HepG2 (cell line): ENCODE data around the gene WFDC11.

Experiments used
- YY1 ChIP-seq: IDR thresholded peaks from 2 replicates; pipeline ENCODE4 v1.6.1; 2011; ENCODE audit warnings: low read length, low read depth, moderate library complexity, mild to moderate bottlenecking; ENCODE audit not compliant: insufficient read depth, insufficient replicate concordance
- ZNF160 ChIP-seq: sonication (generic); formaldehyde crosslinking; IDR thresholded peaks from 2 replicates; pipeline ENCODE4 v1.8.0; 2022; ENCODE audit warnings: mild to moderate bottlenecking, inconsistent platforms, missing genetic modification reagents
- ZNF253 ChIP-seq: sonication (generic); formaldehyde crosslinking; IDR thresholded peaks from 2 replicates; pipeline ENCODE4 v1.8.0; 2022; ENCODE audit warnings: mild to moderate bottlenecking, missing genetic modification reagents, borderline replicate concordance
- ZNF792 ChIP-seq: IDR thresholded peaks from 2 replicates; pipeline ENCODE4 v1.6.1; 2016
- TF ChIP-seq, protein P1 (sequence below): sonication (generic); formaldehyde crosslinking; IDR thresholded peaks from 2 replicates; pipeline ENCODE4 v1.5.0; 2020; ENCODE audit warnings: mild to moderate bottlenecking, missing genetic modification reagents, moderate library complexity

DNA sequence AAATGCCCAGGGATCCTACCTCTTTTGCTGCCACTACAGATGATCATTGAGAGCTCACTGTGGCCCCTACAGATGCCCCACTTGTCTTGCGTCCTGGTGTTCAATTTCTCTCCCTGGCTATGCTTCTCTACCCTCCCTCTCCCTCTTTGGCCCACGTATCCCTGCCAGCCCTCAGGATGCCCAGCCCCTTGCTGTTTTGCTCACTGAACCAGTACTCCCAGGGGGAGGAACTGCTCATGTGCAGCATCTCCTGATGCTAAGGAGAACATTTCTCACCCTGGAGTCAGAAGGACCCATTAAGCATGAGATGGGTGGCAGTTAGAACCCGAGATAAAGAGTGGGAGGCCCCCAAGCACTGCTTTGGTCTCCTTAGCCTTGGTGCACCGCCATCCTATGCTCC is 38.9 kb downstream of the WFDC11 start, which contains the start of gene WFDC9:
- TF ChIP-seq YY1 (no peak), ZNF253 (CRISPR knock-in tag) (no peak), ZNF792 (CRISPR knock-in tag) (no peak), ZNF160 (no peak)
- TF ChIP-seq, protein P1, sequence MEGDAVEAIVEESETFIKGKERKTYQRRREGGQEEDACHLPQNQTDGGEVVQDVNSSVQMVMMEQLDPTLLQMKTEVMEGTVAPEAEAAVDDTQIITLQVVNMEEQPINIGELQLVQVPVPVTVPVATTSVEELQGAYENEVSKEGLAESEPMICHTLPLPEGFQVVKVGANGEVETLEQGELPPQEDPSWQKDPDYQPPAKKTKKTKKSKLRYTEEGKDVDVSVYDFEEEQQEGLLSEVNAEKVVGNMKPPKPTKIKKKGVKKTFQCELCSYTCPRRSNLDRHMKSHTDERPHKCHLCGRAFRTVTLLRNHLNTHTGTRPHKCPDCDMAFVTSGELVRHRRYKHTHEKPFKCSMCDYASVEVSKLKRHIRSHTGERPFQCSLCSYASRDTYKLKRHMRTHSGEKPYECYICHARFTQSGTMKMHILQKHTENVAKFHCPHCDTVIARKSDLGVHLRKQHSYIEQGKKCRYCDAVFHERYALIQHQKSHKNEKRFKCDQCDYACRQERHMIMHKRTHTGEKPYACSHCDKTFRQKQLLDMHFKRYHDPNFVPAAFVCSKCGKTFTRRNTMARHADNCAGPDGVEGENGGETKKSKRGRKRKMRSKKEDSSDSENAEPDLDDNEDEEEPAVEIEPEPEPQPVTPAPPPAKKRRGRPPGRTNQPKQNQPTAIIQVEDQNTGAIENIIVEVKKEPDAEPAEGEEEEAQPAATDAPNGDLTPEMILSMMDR (CRISPR knock-in tag) = no peak
